NCI-H2171 (cell line): Measurements from ENCODE around the gene GLI1.
"Not testable (repeated sequence)": the region's sequence is repeated elsewhere in the genome, so short reads cannot be mapped to it uniquely, and the experiment has no call there.

Experiments
- DNase-seq: peaks from one replicate; lab custom pipeline; 2025; lab: John Stamatoyannopoulos, UW

GLI1 gene

GRCh38 chr12:57441846-57442427, 17.6 kb upstream of the GLI1 start:
- DNase-seq: no peak

GRCh38 chr12:57444337-57444736, 15.2 kb upstream of the GLI1 start:
- not testable (repeated sequence) for DNase-seq

DNA sequence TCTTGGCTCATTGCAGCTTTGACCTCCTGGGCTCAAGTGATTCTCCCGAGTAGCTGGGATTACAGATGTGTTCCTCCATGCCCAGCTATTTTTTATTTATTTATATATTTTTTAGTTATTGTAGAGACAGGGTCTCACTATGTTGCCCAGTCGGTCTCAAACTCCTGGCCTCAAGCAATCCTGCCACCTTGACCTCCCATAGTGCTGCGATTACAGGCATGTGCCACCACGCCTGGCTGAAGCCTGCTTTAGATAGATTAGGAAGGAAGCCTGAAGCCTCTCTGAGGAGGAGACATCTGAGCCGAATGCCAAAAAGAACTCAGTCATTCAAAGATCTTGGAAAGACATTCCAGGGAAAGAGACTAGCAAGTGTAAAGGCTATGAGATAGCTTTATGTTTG, 14.8 kb upstream of the GLI1 start:
- no peak for DNase-seq

GRCh38 chr12:57446292-57446960, 13.2 kb upstream of the GLI1 start:
- no peak for DNase-seq

DNA sequence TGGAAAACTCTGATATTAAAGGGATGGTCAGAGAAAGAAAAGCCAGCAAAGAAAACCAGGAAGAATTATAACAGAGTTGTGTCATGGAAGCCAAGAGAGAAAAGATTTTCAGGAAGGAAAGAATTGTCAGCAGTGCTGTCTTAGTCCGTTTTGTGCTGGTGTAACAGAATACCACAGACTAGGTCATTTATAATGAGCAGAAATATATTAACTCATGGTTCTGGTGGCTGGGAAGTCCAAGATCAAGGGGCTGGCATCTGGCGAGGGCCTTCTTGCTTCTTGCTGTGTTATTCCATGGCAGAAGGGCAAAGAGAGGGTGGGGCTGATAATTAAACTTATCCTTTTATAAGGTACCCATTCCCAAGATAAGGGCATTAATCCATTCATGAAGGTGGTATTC, 10.9 kb upstream of the GLI1 start:
- DNase-seq: no peak

- DNase-seq: no peak
These were observed 10.2 kb upstream of the GLI1 start for GRCh38 chr12:57449375-57449774.

DNA sequence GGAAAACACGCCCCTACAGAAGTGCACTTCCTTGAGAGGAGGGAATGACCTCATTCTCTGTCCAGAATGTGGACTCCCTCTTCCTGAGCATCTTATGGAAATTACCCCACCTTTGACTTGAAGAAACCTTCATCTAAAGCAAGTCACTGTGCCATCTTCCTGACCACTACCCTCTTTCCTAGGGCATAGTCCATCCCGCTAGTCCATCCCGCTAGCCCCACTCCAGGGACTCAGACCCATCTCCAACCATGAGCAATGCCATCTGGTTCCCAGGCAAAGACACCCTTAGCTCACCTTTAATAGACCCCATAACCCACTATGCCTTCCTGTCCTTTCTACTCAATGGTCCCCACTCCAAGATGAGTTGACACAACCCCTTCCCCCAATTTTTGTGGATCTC, 9.5 kb upstream of the GLI1 start:
- DNase-seq: no peak

DNA sequence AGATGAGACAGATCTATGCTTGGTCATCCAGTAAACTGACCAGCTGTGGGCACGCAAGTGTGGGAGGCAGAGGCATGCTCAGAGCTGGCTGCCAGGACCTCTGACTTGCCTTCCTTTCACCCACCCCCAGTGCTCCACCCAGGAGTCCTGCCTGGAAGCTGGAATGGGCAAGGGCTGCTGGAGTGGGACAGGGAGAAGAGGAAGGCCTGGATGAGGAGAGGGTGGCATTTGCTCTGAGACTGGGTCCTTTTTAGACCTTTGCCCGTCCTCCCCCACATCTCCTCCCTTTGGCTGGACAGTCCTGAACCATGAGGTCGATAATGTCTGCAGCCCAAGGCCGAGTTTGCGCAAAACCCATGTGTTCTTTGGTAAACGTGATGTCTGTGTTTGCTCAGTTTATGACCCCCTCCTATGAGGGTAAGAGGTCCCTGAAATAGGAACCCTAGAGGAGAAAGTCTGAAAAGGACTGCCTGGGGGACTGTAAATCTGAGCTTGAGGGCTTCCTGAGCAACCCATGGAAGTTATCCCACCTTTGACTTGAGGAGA, 8.3 kb upstream of the GLI1 start:
- DNase-seq: no peak

DNA sequence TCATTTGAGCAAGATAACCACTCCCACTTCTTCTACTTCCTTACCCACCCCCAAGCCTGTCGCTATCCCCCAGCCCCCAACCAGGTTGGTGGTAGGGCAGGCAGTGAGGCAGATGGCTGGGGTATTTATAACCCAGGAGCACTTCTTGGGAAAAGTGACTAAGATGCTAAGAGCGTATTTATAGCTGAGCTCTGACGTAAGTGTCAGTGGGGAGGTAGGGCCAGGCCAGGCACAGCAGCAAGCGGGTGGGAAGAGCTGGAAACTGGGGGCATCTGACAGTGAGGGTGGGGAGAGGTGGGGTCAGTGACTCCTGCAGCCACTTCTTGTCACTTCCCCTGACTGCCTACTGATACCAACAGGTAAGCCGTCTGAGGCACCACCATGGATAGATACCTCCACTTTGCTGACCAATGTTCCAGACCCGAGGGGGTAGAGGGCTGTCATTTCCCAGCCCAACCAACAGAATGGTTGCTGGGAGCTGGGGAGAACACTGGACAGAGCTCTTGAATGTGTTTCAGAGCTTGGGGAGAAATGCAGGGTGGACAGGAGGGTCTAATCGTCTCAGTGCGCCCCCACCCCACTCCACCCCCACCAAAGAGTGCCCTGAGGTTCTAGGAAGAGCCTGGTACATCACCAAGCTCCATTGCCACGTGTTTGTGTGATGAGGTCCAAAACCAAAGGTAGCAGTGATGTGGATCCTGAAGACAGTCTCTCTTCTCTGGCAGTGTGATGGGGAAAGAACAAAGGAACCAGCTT, 7.2 kb upstream of the GLI1 start:
- DNase-seq: peak; percentile 67

DNA sequence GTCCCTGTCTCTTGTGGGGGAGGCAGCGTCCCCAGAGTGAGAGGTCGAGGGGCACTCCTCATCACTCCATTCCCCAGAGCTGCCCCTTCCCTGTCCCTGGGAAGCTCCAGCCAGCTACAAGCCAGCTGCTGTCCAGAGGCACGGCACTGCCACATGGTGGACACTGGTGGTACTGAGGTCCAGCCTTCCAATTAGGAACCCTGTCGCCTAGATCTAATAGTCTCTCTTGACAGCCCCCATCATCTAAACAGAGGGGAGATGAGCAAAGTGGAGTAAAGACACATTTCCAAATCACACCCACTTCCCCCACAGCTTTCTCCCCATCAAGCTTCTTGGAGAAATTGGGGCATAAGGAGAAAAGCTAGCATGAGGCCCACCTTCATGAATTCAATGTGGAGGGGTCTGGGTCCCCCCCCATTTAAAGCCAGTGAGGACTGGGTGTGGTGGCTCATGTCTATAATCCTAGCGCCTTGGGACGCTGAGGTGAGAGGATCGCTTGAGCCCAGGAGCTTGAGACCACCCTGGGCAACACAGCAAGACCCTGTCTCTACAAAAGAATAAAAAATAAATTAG, 6.6 kb upstream of the GLI1 start:
- DNase-seq: peak; percentile 36

- no peak for DNase-seq
These were observed 5.4 kb upstream of the GLI1 start for GRCh38 chr12:57454213-57454565.

- peak; percentile 68 for DNase-seq
These were observed 4.8 kb upstream of the GLI1 start, which contains the start of gene INHBE for GRCh38 chr12:57454566-57455373. Gene INHBE (plus strand): TSS chr12:57455307. CDS start chr12:57455537, 230 bp downstream.

DNA sequence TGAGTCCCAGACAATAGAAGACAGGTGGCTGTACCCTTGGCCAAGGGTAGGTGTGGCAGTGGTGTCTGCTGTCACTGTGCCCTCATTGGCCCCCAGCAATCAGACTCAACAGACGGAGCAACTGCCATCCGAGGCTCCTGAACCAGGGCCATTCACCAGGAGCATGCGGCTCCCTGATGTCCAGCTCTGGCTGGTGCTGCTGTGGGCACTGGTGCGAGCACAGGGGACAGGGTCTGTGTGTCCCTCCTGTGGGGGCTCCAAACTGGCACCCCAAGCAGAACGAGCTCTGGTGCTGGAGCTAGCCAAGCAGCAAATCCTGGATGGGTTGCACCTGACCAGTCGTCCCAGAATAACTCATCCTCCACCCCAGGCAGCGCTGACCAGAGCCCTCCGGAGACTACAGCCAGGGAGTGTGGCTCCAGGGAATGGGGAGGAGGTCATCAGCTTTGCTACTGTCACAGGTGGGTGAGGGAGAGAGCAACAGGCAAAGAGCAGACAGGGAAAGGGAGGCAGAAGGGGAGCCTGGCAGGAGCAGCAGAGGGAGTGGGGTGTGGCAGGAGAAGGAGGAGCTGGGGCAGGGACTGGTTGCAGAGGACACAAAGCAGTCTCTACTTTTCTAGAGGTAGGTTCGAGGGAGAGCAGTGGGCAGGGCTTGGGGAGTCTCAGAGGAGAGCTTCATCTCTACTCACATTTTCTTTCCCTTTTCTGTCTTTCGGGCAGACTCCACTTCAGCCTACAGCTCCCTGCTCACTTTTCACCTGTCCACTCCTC, 4.0 kb upstream of the GLI1 start:
- peak; percentile 48 for DNase-seq

- DNase-seq: peak; percentile 52
These were observed 3.4 kb upstream of the GLI1 start for GRCh38 chr12:57456145-57456700.

DNA sequence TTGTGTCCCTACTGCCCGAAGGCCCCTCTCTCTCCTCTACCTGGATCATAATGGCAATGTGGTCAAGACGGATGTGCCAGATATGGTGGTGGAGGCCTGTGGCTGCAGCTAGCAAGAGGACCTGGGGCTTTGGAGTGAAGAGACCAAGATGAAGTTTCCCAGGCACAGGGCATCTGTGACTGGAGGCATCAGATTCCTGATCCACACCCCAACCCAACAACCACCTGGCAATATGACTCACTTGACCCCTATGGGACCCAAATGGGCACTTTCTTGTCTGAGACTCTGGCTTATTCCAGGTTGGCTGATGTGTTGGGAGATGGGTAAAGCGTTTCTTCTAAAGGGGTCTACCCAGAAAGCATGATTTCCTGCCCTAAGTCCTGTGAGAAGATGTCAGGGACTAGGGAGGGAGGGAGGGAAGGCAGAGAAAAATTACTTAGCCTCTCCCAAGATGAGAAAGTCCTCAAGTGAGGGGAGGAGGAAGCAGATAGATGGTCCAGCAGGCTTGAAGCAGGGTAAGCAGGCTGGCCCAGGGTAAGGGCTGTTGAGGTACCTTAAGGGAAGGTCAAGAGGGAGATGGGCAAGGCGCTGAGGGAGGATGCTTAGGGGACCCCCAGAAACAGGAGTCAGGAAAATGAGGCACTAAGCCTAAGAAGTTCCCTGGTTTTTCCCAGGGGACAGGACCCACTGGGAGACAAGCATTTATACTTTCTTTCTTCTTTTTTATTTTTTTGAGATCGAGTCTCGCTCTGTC, 2.7 kb upstream of the GLI1 start:
- DNase-seq: no peak

- no peak for DNase-seq
These were observed 925 bp upstream of the GLI1 start for GRCh38 chr12:57458665-57459054.

GRCh38 chr12:57459055-57459749, 383 bp upstream of the GLI1 start:
- DNase-seq: peak; percentile 87

DNA sequence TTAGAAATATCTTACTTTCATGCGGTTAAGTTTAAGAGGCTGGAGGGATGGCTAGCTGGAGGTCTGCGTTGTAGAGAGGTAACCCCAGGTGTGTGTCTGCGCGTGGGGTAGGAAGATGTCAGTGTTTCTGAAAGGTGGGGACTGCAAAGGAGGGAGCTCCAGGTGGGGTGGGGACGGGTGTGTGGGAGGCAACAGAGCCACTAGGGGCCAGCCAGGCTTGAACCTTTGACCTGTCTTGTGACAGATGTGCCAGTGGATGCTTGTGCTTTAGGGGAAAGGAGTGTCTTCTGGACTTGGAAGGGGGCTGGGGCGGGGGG, 841 bp downstream of the GLI1 start:
- DNase-seq: no peak

DNA sequence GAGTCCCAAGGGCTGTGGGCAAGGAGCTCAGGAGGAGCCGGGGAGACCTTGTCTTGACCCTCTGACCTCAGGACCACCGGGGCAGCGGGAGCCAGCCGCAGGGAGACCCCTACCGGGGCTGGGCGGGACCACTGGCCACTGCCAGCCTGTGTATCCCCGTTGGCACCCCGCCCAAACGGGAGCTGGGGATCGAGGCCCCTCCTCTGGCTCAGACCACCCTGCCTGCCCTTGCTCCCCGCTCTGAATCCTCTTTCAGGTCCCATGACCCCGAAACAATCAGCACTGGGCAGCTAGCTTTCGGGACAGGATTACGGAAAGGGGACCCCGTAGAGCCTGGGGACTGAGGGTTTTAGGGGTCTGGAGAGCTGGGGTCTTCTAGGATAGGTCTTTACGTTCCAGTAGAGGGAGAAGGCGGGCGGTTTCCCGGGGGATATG, 1.3 kb downstream of the GLI1 start:
- DNase-seq: no peak
